Right lobe of liver (tissue), 4 donors: Measurements from ENCODE around the gene RNF145.

Experiments used
- POLR2A ChIP-seq: fragments of 450-650 bp; IDR thresholded peaks from one replicate; pipeline ENCODE4 v1.6.1; 2017; ENCODE audit warnings: antibody characterized with exemption, mild to moderate bottlenecking
- TF ChIP-seq, protein P1 (sequence below), 4 donors: fragments of 200-600 bp in 3 of 4; fragments of 450-650 bp in 1 of 4; IDR thresholded peaks; one replicate each; pipeline versions ENCODE4 v1.5.1 to v1.8.0; 2016 to 2022; ENCODE audit warnings: antibody characterized with exemption in 4 of 4, mild to moderate bottlenecking in 2 of 4
- donor health status: DM: no; HTN: no; CAD: no.
- donor health status: DM: no; HTN: no; CAD: no.
- donor health status: DM: no; HTN: yes; CAD: no.

DNA sequence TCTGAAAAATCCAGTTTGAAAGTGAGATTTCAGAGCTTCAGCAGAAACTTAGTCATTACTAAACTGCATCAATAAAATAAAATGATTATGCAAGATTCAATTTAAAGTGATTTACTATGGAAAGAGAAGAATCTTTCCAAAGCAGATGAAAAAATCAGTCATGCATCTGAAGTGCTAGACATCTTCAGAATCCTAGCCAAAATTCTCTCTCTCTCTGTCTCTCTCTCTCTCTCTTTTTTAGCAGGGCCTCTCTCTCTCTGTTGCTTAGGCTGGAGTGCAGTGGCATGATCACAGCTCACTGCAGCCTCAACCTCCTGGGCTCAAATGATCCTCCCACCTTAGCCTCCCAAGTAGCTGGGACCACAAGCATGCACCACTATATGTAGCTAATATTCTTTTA is 35.5 kb upstream of the RNF145 start:
- TF ChIP-seq, protein P1, sequence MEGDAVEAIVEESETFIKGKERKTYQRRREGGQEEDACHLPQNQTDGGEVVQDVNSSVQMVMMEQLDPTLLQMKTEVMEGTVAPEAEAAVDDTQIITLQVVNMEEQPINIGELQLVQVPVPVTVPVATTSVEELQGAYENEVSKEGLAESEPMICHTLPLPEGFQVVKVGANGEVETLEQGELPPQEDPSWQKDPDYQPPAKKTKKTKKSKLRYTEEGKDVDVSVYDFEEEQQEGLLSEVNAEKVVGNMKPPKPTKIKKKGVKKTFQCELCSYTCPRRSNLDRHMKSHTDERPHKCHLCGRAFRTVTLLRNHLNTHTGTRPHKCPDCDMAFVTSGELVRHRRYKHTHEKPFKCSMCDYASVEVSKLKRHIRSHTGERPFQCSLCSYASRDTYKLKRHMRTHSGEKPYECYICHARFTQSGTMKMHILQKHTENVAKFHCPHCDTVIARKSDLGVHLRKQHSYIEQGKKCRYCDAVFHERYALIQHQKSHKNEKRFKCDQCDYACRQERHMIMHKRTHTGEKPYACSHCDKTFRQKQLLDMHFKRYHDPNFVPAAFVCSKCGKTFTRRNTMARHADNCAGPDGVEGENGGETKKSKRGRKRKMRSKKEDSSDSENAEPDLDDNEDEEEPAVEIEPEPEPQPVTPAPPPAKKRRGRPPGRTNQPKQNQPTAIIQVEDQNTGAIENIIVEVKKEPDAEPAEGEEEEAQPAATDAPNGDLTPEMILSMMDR (IDR thresholded peaks at IDR 0.05) = no peak
- no peak for TF ChIP-seq POLR2A
